HG02938 (cell line): ENCODE results near the gene MYH2.
"Not testable (repeated sequence)": the region's sequence is repeated elsewhere in the genome, so short reads cannot be mapped to it uniquely, and the experiment has no call there.

Experiments
- ATAC-seq: cut with Tn5 transposase; IDR thresholded peaks from one replicate; pipeline ENCODE4 v1.9.1; 2021; ENCODE audit warnings: mild to moderate bottlenecking, moderate library complexity; ENCODE audit not compliant: unreplicated experiment

Gene MYH2

GRCh38 chr17:10549096-10549842 lies at the start of gene MYH2:
TSS of gene MYH2 (minus strand) at chr17:10549658. CDS start at chr17:10547920, 1,738 bp downstream.
- no peak for ATAC-seq

- ATAC-seq, result no peak
Measured at GRCh38 chr17:10598621-10599020, 49.2 kb upstream of the MYH2 start.

GRCh38 chr17:10589553-10590145 lies 40.2 kb upstream of the MYH2 start:
- no peak for ATAC-seq

- no peak for ATAC-seq
Measured at GRCh38 chr17:10585529-10585928, 36.1 kb upstream of the MYH2 start.

GRCh38 chr17:10583834-10584233 lies 34.4 kb upstream of the MYH2 start:
- ATAC-seq, result no peak

GRCh38 chr17:10579270-10579669 lies 29.8 kb upstream of the MYH2 start:
- ATAC-seq, result no peak

GRCh38 chr17:10574324-10574723 lies 24.9 kb upstream of the MYH2 start:
- no peak for ATAC-seq

- ATAC-seq, result no peak
Measured at GRCh38 chr17:10563991-10564660, 14.7 kb upstream of the MYH2 start.

- ATAC-seq, result no peak
Measured at GRCh38 chr17:10558049-10558448, 8.6 kb upstream of the MYH2 start.

- ATAC-seq, result no peak
Measured at GRCh38 chr17:10557422-10557821, 8.0 kb upstream of the MYH2 start.

- no peak for ATAC-seq
Measured at GRCh38 chr17:10556301-10557005, 7.0 kb upstream of the MYH2 start.

GRCh38 chr17:10550014-10550413 lies 556 bp upstream of the MYH2 start:
- ATAC-seq, result no peak

GRCh38 chr17:10547351-10547750 lies 2.1 kb downstream of the MYH2 start:
- no peak for ATAC-seq

- ATAC-seq, result not testable (repeated sequence)
Measured at GRCh38 chr17:10543486-10543885, 6.0 kb downstream of the MYH2 start.

- ATAC-seq, result not testable (repeated sequence)
Measured at GRCh38 chr17:10541179-10541578, 8.3 kb downstream of the MYH2 start.

GRCh38 chr17:10532026-10532425 lies 17.4 kb downstream of the MYH2 start:
- no peak for ATAC-seq

- no peak for ATAC-seq
Measured at GRCh38 chr17:10527419-10527818, 22.0 kb downstream of the MYH2 start.

- ATAC-seq, result no peak
Measured at GRCh38 chr17:10526517-10526916, 22.9 kb downstream of the MYH2 start.

GRCh38 chr17:10523064-10523463 lies 26.4 kb downstream of the MYH2 start:
- ATAC-seq, result no peak

GRCh38 chr17:10521949-10522348 lies 27.5 kb downstream of the MYH2 start:
- ATAC-seq, result no peak

GRCh38 chr17:10518271-10519037 lies 31.0 kb downstream of the MYH2 start, which contains the start of gene MYH1:
TSS of gene MYH1 (minus strand) at chr17:10518542. CDS start at chr17:10516642, 1,900 bp downstream.
- no peak for ATAC-seq
